ENCODE data around the gene DHRS4L2.
"Not testable (repeated sequence)": the region's sequence is repeated elsewhere in the genome, so short reads cannot be mapped to it uniquely, and the experiment has no call there.

The DHRS4L2 gene

DNA sequence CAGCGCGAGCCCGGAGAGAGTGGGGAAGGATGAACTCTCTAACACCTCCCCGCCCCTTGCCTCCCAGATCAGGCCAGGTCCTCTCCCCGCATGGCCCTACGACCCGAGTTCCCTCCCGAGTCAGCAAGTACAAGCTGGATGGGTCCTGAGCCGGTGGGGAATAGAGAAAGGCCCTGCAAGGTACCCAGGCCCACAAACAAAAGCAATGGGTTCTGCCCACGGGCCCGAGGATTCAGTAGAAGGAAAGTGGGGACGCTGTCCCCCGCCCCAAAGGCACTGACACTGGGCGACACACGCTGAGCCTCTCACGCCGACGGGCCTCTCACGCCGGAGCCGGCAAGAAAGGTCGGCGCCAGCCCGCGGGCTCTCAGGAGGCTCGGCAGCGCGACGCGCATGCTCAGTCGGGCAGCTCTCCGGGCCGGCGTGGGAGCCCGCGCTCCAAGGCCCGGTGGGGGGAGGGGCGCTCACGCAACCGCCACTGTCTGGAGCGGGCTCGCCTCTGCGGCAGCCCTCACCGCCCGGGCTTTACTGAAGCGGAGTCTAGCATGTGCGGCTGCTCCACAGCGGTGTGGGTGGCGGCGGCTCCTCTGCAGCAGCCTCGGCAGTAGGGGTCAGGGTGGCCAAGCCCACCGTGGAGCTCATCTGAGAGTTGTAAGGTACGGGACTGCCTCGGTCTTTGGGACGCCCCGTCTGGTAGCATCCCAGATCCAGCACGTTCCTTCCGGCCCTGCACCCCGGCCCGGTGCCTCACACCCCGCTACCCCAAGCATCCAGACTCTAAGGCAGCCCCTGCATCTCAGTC lies 19.0 kb upstream of the DHRS4L2 start:
- not testable (repeated sequence) for DNase-seq (ENCODE audit: low read depth)
- H3K4me3 ChIP-seq (ENCODE audit: low read depth, low read length), result peak overlapping the region; percentile 32

GRCh38 chr14:23970283-23970659 lies 18.5 kb upstream of the DHRS4L2 start:
- not testable (repeated sequence) for DNase-seq (ENCODE audit: low read depth); H3K4me3 ChIP-seq (ENCODE audit: low read depth, low read length)

GRCh38 chr14:23973178-23973577 lies 15.6 kb upstream of the DHRS4L2 start:
- DNase-seq (ENCODE audit: low read depth); H3K4me3 ChIP-seq (ENCODE audit: low read depth, low read length): not testable (repeated sequence)

- not testable (repeated sequence) for H3K4me3 ChIP-seq (ENCODE audit: low read depth, low read length); DNase-seq (ENCODE audit: low read depth)
Measured at GRCh38 chr14:23974041-23974440, 14.7 kb upstream of the DHRS4L2 start.

- H3K4me3 ChIP-seq (ENCODE audit: low read depth, low read length); DNase-seq (ENCODE audit: low read depth): not testable (repeated sequence)
Measured at GRCh38 chr14:23977208-23977607, 11.5 kb upstream of the DHRS4L2 start.

DNA sequence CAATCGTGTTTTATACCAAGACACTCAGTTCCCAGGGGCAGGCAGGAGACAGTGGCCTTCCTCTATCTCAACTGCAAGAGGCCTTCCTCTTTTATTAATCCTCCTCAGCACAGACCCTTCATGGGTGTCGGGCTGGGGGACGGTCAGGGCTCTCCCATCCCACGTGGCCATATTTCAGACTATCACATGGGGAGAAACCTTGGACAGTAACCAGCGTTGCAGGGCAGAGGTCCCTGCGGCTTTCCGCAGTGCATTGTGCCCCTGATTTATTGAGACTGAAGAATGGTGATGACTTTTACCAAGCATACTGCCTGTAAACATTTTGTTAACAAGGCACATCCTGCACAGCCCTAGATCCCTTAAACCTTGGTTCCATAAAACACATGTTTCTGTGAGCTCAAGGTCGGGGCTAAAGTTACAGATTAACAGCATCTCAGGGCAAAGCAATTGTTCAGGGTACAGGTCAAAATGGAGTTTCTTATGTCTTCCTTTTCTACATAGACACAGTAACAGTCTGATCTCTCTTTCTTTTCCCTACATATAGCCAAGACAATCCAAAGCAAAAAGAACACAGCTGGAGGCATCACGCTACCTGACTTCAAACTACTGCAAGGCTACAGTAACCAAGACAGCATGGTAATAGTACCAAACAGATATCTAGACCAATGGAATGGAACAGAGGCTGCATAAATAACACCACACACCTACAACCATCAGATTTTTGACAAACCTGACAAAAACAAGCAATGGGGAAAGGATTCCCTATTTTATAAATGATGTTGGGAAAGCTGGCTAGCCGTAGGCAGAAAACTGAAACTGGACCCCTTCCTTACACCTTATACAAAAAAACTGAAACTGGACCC lies 6.5 kb upstream of the DHRS4L2 start:
- DNase-seq (ENCODE audit: low read depth), result not testable (repeated sequence)

GRCh38 chr14:23984891-23985602 lies 3.7 kb upstream of the DHRS4L2 start:
- peak; percentile 93 for DNase-seq (ENCODE audit: low read depth)
- H3K4me3 ChIP-seq (ENCODE audit: low read depth, low read length), result no peak overlapping the region

More for the DNA sequence above, 6.5 kb upstream of the DHRS4L2 start:
- H3K4me3 ChIP-seq (ENCODE audit: low read depth, low read length), result not testable (repeated sequence)

GRCh38 chr14:23988223-23988606 lies 514 bp upstream of the DHRS4L2 start:
- not testable (repeated sequence) for H3K4me3 ChIP-seq (ENCODE audit: low read depth, low read length); DNase-seq (ENCODE audit: low read depth)

DNA sequence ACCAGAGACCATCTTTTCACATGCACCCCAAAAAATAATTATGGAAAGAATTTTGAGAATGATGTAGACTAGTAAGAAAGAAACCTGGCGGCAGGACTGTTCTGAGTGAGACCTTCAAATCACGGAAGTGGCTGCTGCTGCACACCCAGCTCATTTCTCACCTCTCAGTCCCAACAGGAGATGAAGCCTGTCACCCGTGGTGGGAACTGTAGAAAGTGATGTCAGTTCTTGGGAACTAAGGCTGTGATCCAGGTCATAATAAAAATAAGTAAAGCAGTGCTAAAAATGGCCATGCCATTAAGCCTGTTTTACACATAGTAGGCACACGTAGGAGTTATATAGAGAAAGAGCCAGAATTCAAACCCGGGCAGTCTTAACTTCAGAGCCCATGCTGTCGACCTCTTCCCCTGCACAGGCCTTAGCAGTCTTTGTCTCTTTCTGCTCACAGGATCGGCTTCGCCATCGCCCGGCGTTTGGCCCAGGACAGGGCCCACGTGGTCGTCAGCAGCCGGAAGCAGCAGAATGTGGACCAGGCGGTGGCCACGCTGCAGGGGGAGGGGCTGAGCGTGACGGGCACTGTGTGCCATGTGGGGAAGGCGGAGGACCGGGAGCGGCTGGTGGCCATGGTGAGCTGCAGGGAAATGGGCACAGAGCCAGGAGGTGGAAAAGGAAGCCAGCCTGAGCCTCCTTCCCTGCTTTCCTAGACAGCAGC lies 1.2 kb downstream of the DHRS4L2 start:
- not testable (repeated sequence) for H3K4me3 ChIP-seq (ENCODE audit: low read depth, low read length); DNase-seq (ENCODE audit: low read depth)

DNA sequence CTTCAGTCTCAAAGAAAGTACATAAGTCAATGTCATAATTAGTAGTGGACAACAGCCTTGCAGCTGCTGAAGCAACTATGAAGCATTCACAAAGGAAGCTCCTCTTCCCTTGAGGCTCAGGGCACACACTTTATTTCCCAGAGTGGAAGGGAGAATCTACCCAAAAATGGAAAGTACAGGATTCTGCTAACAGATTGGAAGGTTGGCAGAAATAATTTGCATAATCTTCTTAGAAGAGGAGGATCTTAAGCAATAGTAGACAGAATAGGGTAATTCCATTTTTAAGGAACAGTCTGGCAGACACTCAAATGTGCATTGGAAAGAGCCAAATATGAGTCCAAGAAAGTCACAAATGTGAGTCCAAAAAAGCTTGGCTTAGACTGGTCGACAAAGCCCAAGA lies 2.2 kb downstream of the DHRS4L2 start:
- H3K4me3 ChIP-seq (ENCODE audit: low read depth, low read length); DNase-seq (ENCODE audit: low read depth): not testable (repeated sequence)

- not testable (repeated sequence) for DNase-seq (ENCODE audit: low read depth); H3K4me3 ChIP-seq (ENCODE audit: low read depth, low read length)
Measured at GRCh38 chr14:23993042-23993441, 4.3 kb downstream of the DHRS4L2 start.

DNA sequence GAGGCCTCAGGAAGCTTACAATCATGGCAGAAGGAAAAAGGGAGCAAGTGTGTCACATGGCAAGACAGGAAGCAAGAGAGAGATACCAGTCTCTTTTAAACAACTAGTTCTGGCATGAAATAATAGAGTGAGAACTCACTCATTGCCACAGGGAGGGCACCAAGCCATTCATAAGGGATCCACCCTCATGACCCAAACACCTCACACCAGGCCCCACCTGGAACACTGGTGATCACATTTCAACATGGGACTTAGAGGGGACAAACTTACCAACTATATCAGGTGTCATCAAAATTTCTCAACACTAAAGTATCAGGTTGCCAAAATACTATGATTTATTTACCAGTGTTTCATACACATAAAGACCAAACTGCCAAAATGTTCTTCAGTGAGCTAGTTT lies 7.3 kb downstream of the DHRS4L2 start:
- not testable (repeated sequence) for H3K4me3 ChIP-seq (ENCODE audit: low read depth, low read length); DNase-seq (ENCODE audit: low read depth)

DNA sequence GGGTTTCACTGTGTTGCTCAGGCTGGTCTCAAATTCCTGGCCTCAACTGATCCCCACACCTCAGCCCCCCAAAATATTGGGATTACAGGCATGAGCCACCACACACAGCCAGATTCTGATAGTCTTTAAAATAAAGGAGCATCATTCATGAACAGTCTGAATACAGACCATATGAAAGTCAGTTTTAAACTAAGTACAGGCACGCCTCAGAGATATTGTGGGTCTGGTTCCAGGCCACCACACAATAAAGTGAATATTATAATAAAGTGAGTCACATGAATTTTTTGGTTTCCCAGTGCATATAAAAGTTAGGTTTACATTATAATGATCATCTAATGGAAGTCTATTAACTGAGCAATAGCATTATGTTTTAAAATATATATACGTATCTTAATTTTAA lies 8.1 kb downstream of the DHRS4L2 start:
- not testable (repeated sequence) for H3K4me3 ChIP-seq (ENCODE audit: low read depth, low read length); DNase-seq (ENCODE audit: low read depth)

DNA sequence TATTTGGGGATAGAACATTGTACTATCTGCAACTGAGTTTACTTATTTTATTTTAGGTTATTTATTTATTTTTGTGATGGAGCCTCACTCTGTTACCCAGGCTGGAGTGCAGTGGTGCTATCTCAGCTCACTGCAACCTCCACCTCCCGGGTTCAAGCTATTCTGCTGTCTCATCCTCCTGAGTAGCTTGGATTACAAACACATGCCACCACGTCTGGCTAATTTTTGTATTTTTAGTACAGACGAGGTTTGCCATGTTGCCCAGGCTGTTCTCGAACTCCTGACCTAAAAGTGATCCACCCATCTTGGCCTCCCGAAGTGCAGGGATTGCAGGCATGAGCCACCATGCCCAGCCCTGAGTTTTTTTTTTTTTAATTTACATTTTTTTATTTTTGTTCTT lies 10.9 kb downstream of the DHRS4L2 start:
- H3K4me3 ChIP-seq (ENCODE audit: low read depth, low read length); DNase-seq (ENCODE audit: low read depth): not testable (repeated sequence)

- not testable (repeated sequence) for DNase-seq (ENCODE audit: low read depth); H3K4me3 ChIP-seq (ENCODE audit: low read depth, low read length)
Measured at GRCh38 chr14:24001078-24001477, 12.3 kb downstream of the DHRS4L2 start.

DNA sequence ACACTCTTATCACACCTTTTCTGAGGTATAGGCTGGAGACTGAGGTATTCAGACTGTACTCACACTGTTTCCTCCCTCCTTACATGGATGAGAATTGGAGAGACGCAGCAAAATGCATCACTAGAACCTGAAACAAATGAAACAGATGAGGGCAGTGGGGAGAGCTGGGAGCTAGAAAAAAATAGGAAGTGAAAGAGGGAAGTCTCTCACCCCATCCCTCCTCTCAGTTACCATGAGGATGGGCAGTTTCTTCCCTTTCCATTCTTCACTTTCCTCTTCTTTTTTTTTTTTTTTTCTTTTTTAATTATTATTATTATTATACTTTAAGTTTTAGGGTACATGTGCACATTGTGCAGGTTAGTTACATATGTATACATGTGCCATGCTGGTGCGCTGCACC lies 12.9 kb downstream of the DHRS4L2 start:
- H3K4me3 ChIP-seq (ENCODE audit: low read depth, low read length); DNase-seq (ENCODE audit: low read depth): not testable (repeated sequence)

GRCh38 chr14:24006471-24006816 lies 17.7 kb downstream of the DHRS4L2 start:
- DNase-seq (ENCODE audit: low read depth), result not testable (repeated sequence)
- peak overlapping the region; percentile 40 for H3K4me3 ChIP-seq (ENCODE audit: low read depth, low read length)

GRCh38 chr14:24006817-24007652 lies 18.3 kb downstream of the DHRS4L2 start:
- DNase-seq (ENCODE audit: low read depth), result not testable (repeated sequence)
- H3K4me3 ChIP-seq (ENCODE audit: low read depth, low read length), result peak overlapping the region; percentile 40

Data from skeletal muscle cell (primary cell).